ENCODE measurements around the gene STMN3. TPM values are rescaled to one million over a fixed set of nuclear protein-coding genes. Genes with fewer than 3 reads are reported as not detected.

STMN3 gene
- total RNA-seq, 1 donor from 2014 or later: 8.8 TPM

DNA sequence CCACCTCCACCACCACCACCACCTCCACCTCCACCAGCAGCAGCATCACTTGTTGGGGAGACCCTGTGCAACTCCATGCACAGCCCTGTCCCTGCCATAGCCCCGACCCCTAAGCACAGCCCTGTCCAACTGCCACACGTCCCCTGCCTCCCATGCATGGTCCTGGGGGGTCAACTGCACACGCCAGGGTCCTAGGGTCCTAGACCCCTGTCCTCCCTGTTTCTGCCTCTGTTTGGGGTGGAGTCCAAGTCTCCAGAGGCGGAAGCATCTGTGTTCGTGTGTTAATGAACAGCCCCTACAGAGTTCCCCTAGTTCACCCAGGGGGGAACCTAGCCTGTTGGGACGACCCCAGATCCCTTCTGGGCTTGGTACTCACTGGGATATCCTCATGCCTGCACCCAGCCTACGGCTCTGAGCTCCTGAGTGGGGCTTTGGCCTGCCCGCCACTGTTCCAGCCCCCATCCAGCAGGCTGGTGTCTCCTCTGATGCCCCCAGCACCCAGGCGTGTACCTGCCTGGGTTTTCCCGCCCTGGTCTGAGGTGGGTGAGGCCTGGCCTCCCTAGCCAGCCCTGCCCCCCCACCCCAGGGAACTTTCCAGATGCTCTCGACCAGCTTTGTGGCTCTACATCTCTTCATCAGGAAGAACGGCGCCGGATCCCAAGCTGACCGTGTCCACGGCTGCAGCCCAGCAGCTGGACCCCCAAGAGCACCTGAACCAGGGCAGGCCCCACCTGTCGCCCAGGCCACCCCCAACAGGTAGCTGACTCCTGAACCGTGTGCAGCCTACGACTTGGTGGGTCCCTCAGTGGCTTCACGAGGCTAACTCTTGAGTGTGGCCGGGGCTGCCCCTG is 40.7 kb upstream of the STMN3 start:
- intact Hi-C loops (cut with DNase I): no loop called here
- no peak for DNase-seq (ENCODE audit: low spot score)

DNA sequence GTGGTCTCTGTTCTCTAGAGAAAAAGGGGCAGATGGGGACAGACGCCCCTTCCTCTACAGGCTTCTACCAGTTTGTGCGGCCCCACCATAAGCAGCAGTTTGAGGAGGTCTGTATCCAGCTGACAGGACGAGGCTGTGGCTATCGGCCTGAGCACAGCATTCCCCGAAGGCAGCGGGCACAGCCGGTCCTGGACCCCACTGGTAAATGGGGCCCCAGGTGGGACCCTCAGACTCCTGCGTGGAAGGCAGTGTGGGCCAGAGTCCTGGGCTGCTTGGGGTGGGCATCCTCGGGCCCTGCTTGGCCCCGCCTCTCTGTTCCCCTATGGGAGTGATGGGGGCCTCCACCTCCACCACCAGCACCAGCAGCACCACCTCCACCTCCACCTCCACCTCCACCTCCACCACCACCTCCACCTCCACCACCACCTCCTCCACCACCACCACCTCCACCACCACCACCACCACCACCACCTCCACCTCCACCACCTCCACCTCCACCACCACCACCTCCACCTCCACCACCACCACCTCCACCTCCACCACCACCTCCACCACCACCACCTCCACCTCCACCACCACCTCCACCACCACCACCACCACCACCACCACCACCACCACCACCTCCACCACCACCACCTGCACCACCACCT is 40.0 kb upstream of the STMN3 start:
- intact Hi-C loops (cut with DNase I): no loop called here
- DNase-seq (ENCODE audit: low spot score): peak; percentile 65

DNA sequence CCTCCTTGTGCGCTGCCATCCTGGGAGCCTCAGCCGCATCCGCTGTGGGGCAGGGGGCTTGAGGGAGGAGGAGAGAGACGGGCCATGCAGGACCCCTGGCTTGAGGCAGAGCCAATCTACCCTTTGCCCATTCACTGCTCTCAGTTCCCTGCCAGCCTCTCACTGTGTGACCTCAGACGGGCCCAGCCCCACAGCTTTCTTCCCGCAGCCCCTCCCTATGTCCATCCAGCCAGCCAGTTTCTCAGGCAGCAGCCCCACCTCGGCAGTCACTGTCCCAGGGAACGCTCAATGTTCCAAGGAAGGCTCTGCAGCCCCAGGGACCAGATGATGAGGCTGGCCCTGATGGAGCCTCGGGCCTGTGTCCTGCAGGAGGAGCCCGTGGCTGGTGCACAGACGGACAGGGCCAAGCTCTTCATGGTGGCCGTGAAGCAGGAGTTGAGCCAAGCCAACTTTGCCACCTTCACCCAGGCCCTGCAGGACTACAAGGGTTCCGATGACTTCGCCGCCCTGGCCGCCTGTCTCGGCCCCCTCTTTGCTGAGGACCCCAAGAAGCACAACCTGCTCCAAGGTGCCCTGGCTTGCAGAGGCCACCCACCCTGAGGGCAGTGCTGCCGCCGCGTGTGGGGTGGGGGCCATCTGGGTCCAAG is 39.3 kb upstream of the STMN3 start:
- intact Hi-C loops (cut with DNase I): no loop called here
- DNase-seq (ENCODE audit: low spot score): no peak

DNA sequence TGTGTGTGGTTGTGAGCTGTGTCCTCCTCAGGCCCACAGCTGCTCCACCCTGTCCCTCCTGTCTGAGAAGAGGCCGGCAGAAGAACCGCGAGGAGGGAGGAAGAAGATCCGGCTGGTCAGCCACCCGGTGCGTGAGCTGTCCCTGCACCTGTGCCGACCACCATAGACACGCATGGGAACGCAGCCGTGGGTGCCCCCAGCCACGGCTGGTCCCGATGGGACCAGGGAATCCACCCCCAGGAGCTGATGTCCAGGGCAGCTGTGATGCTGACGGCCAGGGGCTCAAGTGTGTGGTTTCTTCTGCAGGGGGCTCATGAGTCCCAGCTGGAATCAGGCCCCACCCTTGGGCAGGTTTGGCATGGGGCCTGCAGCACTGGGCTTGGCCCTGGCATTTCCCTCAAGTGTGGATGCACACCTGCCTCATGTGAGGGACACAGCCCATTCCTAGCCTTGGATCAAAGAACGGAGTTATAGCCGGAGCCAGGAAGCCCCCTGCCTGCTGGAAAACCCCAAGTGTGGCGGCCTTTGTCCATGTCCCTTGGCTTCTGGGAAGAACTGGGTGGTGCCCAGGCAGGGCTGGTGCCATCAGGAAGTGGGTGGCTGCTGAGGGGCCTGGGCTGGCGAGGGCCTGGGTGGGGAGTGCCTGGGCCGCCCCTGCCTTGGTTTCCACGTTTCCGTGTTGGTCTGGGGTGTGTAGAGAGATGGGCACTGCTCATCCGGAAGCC is 38.6 kb upstream of the STMN3 start:
- no peak for DNase-seq (ENCODE audit: low spot score)
- intact Hi-C loops (cut with DNase I): no loop called here

DNA sequence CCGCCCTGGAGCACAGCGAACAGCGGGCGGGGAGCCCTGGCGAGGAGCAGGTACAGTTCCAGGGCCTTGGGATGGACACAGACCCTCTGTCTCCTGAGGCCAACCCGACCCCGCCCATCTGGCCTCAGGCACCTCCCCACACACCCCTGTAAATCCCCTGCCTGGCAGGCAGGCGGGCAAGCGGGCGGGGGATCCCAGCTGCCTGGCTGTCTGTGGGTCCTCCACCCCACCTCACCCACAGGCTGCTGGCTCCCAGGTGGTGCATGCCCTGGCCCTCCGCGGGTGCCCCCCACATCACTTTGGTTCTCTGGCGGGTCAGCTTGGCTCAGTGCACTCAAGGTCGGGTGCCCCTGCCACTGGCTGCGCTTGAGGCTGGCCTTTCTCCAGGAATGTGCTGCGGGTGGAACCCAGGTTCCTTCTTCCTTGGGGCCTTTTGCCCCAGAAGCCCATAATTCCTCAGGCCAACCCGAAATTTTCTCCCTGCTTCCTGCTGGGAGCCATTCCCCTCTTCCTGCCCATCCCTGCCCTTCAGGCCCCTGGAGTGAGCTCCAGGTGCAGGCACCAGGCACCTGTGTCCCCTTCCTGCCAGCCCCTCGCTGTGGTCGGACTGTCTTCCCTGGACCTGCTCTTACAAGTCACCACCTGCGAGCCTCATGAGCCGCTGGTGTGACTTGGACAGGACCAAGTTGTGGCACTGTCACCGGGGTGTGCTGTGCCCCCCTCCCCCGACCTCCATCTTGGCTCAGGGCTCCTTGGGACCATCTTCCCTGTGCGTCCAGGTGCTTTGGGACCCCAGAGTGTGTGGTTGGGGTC is 37.9 kb upstream of the STMN3 start:
- no peak for DNase-seq (ENCODE audit: low spot score)
- intact Hi-C loops (cut with DNase I): no loop called here

DNA sequence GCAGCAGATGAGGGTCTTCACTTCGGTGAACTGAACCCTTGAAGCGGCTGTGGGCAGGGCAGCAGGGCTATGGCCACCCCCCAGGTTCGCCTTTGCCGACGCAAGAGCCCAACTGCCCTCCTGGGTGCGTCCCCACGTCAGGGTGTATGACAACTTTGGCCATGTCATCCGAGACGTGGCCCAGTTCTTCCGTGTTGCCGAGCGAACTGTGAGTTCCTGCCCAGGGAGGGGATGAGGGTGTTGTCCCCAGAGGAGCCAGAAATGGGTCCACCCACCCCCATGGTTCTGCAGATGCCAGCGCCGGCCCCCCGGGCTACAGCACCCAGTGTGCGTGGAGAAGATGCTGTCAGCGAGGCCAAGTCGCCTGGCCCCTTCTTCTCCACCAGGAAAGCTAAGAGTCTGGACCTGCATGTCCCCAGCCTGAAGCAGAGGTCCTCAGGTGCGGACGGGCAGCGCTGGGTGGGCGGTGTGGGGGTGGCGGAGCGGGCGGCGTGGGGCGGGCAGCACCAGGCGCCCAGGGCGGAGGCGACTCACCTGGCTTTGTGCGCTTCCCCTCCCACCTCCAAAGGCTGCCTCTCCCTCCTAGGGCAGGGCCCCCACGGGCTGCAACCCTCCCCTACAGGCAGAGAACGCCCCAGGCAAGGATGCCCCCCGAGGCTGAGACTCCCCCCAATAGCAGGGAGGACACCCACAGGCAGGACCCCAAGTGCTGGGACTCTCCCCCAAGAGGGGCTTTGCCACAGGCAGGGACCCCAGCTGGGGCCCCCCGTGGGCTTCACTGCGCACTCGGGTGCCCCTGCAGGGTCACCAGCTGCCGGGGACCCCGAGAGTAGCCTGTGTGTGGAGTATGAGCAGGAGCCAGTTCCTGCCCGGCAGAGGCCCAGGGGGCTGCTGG is 37.0 kb upstream of the STMN3 start:
- DNase-seq (ENCODE audit: low spot score): no peak
- intact Hi-C loops (cut with DNase I): no loop called here

DNA sequence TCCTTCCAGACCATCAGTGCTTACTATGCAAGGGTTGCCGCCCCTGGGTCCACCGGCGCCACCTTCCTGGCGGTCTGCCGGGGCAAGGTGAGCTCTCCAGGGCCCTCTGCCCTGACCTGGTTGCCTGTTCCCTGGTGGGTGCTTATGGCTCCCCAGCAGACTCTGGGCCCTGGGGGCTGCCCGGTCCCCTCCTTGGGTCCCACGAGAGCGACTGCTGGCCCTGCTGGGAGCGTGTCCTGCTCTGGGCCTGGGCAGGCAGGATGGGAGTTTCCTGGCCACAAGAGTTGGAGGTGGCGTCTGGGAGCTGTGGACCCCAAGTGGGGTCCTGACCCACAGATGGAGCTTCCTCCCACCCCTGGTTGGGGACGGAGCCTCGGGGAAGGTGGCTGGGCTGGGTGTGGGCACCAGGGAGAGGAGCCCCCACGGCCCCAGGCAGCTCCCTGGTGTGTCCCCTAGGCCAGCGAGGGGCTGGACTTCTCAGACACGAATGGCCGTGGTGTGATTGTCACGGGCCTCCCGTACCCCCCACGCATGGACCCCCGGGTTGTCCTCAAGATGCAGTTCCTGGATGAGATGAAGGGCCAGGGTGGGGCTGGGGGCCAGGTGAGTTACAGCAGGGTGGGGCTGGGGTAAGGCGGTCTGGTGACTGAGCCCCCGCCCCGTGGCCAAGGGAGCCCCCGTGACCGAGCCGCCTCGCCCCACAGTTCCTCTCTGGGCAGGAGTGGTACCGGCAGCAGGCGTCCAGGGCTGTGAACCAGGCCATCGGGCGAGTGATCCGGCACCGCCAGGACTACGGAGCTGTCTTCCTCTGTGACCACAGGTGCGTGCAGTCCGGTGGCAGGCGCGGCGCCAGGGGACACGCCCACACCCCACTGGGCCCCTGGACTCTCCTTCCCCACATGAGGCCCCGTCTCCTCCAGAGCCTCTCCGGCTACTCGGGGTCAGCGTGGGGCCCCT is 36.1 kb upstream of the STMN3 start:
- DNase-seq (ENCODE audit: low spot score): no peak
- intact Hi-C loops (cut with DNase I): no loop called here

DNA sequence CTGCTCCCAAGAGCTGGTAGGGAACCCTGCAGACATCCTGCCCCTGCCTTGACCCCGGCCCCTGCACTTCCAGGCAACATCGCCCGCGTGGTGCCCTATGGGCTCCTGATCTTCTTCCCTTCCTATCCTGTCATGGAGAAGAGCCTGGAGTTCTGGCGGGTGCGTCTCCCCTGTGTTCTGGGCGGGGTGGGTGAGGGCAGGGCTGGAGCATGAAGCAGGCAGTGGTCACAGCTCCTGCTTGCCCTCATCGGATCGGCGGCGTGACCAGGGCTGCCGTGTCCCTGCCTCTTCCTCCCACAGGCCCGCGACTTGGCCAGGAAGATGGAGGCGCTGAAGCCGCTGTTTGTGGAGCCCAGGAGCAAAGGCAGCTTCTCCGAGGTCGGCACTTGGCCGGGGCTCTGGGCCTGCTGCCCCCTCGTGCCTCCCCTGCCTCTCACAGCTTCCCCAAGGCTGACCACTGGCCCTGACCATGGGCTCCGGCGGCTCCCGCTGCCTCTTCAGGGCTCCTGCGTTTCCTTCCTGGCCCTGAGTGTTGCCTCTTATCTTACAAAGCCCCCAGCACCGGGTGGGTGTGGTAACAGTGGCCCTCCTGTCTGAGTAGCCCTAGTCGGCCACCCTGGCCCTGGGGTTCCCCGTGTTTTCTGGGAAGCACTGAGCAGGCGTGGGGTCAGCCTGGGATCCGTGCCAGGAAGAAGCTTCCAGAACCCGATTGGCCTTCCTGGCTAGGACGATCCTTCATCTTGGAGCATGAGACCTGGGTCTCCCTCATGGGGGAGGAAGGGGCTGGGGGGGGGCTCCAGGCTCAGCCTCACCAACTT is 35.2 kb upstream of the STMN3 start:
- intact Hi-C loops (cut with DNase I): no loop called here

DNA sequence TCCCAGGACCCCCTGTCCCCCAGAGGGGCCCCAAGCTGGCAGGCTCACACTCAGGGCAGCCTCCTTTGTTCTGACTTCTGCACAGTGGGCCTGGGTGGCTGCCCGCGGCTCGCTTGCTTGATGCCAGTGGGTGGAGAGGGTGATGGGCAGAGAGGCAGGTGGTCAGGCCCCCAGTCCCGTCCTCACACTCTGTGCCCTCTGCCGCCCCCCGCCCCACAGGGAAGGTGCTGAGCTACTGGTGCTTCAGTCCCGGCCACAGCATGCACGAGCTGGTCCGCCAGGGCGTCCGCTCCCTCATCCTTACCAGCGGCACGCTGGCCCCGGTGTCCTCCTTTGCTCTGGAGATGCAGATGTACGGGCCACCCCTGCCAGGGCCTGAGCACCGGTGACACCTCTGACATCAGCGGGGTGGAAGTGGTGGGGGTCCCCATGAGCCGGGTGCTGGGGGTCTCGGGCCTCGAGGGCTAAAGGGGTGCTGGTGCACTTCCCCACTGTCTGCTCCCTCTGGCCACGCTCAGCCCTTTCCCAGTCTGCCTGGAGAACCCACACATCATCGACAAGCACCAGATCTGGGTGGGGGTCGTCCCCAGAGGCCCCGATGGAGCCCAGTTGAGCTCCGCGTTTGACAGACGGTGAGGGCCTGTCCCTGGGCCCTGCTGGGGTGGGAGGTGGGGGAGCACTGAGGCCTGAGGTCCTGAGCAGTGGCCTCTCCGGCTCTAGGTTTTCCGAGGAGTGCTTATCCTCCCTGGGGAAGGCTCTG is 34.4 kb upstream of the STMN3 start:
- intact Hi-C loops (cut with DNase I): no loop called here
- DNase-seq (ENCODE audit: low spot score): no peak

More for the DNA sequence above, 35.2 kb upstream of the STMN3 start:
- no peak for DNase-seq (ENCODE audit: low spot score)

DNA sequence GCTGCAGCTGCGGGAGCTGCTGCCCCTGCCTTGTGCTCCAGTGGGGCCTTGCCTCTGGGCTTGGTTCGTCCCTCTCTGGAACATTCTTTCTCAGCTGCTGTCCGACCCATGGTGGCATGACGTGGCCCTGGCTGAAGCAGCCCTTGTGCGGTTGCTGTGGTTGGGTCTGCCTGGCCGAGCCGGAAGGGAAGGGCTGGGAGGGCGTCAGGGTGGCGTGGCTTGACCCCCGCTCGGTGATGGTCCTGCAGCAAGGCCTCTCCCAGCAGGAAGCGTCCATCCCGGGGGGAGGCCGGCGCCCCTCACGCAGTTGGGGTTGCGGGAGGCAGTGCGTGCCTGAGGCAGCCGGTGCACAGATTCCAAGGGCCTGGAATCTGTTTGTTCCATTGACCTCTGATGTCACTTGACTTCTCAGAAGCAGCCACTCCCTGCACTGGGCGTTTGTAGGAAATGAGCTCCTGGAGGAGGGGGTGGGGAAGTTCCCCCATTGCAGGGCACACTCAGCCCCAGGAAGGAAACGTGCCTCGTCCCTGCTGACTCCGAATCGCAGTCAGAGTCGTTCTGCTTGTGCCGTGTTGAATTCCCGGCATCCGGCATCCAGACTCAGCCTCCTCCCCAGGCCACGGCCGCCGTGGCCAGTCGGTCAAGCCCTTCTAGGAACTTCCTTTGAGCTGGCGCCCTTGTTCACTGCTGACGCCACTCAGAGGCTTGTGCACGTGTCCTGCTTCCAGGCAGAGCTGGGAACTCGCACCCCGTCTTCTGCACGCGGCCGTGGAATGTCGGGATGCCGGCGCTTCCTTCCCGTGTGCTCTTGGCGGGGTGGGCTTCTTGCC is 33.5 kb upstream of the STMN3 start:
- peak; percentile 94 for DNase-seq (ENCODE audit: low spot score)
- intact Hi-C loops (cut with DNase I): no loop called here

DNA sequence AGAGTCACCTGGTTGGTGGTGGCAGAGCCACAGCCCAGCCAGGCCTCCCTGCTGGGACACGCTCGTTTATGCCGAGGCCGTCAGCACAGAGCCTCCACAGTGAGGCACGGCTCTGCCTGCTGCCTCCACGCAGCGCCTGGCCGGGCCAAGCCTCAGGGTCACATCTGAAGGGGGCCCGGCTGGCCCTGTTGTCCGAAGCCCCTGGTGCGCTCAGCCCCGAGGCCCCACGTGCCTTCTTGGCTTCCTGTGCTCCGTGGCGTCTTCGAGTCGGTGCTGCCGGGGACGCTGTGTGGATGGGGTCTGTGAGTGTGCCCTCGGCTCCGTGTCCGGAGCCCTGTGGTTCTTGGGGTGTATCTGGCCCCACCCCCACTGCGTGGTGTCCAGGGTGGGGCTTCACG is 32.9 kb upstream of the STMN3 start:
- intact Hi-C loops (cut with DNase I): no loop called here
- DNase-seq (ENCODE audit: low spot score): no peak

DNA sequence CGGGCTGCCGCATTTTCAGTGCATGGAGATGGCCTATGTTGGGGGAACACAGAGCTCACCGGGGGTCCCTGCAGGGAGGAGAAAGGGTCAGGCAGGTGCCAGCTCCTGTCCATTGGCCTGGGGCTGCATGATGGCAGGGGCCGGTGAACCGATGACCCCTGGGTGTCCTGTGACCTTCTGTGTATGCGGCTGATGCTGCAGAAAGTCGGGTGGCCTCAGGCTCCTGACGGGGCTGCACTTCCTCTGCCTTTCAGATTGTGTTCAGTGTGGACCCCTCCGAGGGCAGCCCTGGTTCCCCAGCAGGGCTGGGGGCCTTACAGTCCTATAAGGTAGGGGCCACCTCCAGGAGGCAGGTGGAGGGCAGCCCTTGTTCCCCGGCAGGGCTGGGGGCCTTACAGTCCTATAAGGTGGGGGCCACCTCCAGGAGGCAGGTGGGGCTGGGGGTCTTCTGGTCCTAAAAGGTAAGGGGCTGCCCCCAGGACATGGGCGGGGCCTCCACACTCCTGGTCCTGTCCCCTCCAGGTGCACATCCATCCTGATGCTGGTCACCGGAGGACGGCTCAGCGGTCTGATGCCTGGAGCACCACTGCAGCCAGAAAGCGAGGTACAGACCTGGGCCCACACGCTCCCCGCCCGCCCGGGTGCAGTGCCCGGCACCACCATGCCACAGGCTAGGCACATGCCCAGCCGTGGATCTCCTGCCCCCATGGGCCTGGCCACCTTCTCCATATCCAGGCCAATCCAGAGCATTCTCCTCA is 32.2 kb upstream of the STMN3 start:
- intact Hi-C loops (cut with DNase I): no loop called here
- no peak for DNase-seq (ENCODE audit: low spot score)

DNA sequence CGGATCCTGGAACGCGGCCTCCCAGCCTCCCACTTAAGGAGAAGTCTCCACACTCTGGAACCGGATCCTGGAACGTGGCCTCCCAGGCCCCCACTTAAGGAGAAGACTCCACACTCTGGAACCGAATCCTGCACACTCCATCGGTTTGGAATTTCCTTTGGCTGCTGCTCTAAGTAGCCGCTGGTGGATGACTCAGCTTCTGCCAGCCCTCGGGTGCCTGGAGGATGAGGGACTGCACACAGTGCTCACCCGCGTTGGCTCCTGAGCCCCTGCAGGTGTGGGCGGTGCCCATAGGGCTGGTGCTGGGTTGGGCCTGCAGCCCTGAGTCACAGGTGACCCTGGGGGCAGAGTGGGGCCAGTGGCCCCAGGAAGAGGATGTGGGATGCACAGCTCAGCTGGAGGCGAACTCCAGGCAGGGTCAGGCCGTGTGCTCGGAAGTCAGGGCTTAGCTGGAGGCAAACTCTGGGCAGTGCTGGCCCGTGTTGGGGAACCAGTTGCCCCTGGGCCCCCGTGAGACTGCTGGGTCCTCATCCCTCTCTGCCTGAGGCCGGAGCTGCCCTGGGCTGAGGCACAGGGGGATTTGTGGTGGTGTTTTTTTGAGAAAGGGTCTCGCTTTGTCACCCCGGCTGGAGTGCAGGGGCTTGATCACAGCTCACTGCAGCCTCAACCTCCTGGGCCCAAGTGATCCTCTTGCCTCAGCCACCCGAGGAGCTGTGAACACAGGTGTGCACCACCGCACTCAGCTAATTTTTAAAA is 29.3 kb upstream of the STMN3 start:
- intact Hi-C loops (cut with DNase I): no loop called here
- peak; percentile 85 for DNase-seq (ENCODE audit: low spot score)
